Left renal cortex interstitium (tissue), 4 donors: ENCODE data around the gene ELMO1. TPM values are rescaled to one million over a fixed set of nuclear protein-coding genes. Genes with fewer than 3 reads are reported as not detected.

Experiments used
- DNase-seq, 4 donors: peaks; one replicate each; pipeline ENCODE4 v3.0.0-alpha.2; 2013; ENCODE audit warnings: low read depth in 4 of 4, low spot score in 2 of 4, missing footprints in 1 of 4
- polyA plus RNA-seq, 4 donors: library from polyadenylated mRNA; unstranded; fragments of 120-200 nt; gene quantifications; one replicate each; pipeline ENCODE4 v1.2.1, GENCODE V29; 2013; ENCODE audit not compliant: insufficient read length in 4 of 4

Gene ELMO1
- polyA plus RNA-seq, 4 donors = 8.1 to 12.2 (median 9.6) TPM

GRCh38 chr7:37410305-37411229 is 38.1 kb downstream of the ELMO1 start:
- no peak for DNase-seq

- DNase-seq = no peak
Observed at GRCh38 chr7:37409461-37409860, 39.2 kb downstream of the ELMO1 start.

GRCh38 chr7:37408291-37409228 is 40.1 kb downstream of the ELMO1 start:
- DNase-seq = no peak

- DNase-seq = no peak
Observed at GRCh38 chr7:37405603-37406122, 43.0 kb downstream of the ELMO1 start.

GRCh38 chr7:37405128-37405527 is 43.5 kb downstream of the ELMO1 start:
- no peak for DNase-seq

GRCh38 chr7:37399876-37400421 is 48.7 kb downstream of the ELMO1 start:
- DNase-seq = no peak

GRCh38 chr7:37398403-37398802 is 50.3 kb downstream of the ELMO1 start:
- DNase-seq = no peak

- no peak for DNase-seq
Observed at GRCh38 chr7:37395618-37396259, 52.9 kb downstream of the ELMO1 start.

- DNase-seq = no peak
Observed at GRCh38 chr7:37394158-37394557, 54.5 kb downstream of the ELMO1 start.

- no peak for DNase-seq
Observed at GRCh38 chr7:37393476-37393875, 55.2 kb downstream of the ELMO1 start.

- DNase-seq = no peak
Observed at GRCh38 chr7:37392673-37393017, 56.0 kb downstream of the ELMO1 start.

GRCh38 chr7:37391791-37392672 is 56.6 kb downstream of the ELMO1 start:
- no peak for DNase-seq

GRCh38 chr7:37390114-37390513 is 58.5 kb downstream of the ELMO1 start:
- DNase-seq = no peak

- DNase-seq = no peak
Observed at GRCh38 chr7:37388811-37389210, 59.9 kb downstream of the ELMO1 start.

GRCh38 chr7:37385787-37386186 is 62.9 kb downstream of the ELMO1 start:
- no peak for DNase-seq

- DNase-seq = no peak
Observed at GRCh38 chr7:37382546-37383088, 66.0 kb downstream of the ELMO1 start.

- DNase-seq = no peak
Observed at GRCh38 chr7:37380831-37381230, 67.8 kb downstream of the ELMO1 start.

GRCh38 chr7:37379546-37380277 is 69.0 kb downstream of the ELMO1 start:
- no peak for DNase-seq
